GM10248 (cell line): ENCODE results near the gene PGM2L1.

ENCODE experiments used
- CTCF ChIA-PET: fragments of 300-600 bp; sonication (Branson Sonifier 250); formaldehyde crosslinking; extraction: SDS; loops from one replicate; lab custom pipeline; 2021; ENCODE audit warnings: antibody characterized with exemption; lab: Yijun Ruan, JAX
- POLR2A ChIA-PET: fragments of 350-650 bp; sonication (Branson Sonifier 250); formaldehyde crosslinking; extraction: SDS; loops from one replicate; lab custom pipeline; 2020; ENCODE audit warnings: antibody characterized with exemption; lab: Yijun Ruan, JAX
- DNase-seq: peaks from one replicate; pipeline ENCODE4 v3.0.0; 2012; ENCODE audit errors: extremely low spot score
- TF ChIP-seq, protein P1 (sequence below): IDR thresholded peaks from 2 replicates; pipeline ENCODE4 v1.5.1; 2012; ENCODE audit warnings: mild to moderate bottlenecking, low read depth; ENCODE audit errors: extremely low read depth, missing control alignments, control extremely low read depth

PGM2L1 gene

GRCh38 chr11:74325649-74326645 is 72.3 kb downstream of the PGM2L1 start:
- no peak for DNase-seq
- ChIA-PET POLR2A (no interaction called here), CTCF (interaction anchor here (1.3 kb wide), 1 partner anchor 70 kb away, joined by 3 read pairs; no protein-coding TSS in a partner anchor)
- TF ChIP-seq, protein P1, sequence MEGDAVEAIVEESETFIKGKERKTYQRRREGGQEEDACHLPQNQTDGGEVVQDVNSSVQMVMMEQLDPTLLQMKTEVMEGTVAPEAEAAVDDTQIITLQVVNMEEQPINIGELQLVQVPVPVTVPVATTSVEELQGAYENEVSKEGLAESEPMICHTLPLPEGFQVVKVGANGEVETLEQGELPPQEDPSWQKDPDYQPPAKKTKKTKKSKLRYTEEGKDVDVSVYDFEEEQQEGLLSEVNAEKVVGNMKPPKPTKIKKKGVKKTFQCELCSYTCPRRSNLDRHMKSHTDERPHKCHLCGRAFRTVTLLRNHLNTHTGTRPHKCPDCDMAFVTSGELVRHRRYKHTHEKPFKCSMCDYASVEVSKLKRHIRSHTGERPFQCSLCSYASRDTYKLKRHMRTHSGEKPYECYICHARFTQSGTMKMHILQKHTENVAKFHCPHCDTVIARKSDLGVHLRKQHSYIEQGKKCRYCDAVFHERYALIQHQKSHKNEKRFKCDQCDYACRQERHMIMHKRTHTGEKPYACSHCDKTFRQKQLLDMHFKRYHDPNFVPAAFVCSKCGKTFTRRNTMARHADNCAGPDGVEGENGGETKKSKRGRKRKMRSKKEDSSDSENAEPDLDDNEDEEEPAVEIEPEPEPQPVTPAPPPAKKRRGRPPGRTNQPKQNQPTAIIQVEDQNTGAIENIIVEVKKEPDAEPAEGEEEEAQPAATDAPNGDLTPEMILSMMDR: no peak

GRCh38 chr11:74322667-74323066 is 75.6 kb downstream of the PGM2L1 start:
- no peak for DNase-seq
- ChIA-PET CTCF (interaction anchor here (1.5 to 4.8 kb wide), 4 partner anchors 24 to 358 kb away, joined by 3 to 22 read pairs (median 10); partner anchors contain the start of gene PGM2L1), POLR2A (no interaction called here)
- TF ChIP-seq, protein P1: no peak

DNA sequence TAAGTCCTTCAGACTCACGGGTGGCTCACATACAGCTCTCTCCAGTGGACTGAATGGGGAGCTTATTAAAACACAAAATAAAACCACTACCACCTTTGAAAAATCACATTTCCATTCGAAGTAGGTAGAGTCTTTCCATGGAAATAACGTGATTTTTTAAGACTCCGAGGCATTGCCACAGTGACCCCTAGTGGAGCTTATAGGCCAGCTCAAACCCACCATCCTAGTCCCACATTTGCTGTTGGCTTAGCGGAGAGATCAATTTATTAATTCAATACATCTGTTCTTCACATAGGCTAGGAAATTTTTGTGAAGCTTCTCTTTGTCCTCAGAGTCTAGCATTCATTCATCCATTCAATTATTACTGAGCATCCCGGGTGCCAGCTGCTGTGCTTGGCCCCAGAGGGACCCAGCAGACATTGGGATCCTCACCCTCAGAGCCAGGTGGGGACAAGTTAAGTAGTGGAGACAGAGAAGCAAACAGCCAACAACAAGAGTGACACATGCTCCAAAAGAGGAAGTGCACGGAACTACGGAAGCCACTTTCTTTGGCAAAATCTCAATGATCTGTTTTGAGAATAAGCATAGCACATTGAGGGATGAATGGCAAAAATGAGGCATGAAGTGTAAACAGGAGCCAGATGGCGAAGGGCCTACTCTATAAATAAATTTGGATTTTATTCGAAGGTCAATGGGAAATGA is 76.6 kb downstream of the PGM2L1 start:
- TF ChIP-seq, protein P1: peak; percentile 50
- CTCF ChIA-PET: interaction anchor here (0.7 to 4.8 kb wide), 23 partner anchors 8 to 695 kb away, joined by 3 to 22 read pairs (median 3); partner anchors contain the start of gene PGM2L1
- DNase-seq: no peak
- POLR2A ChIA-PET: no interaction called here

DNA sequence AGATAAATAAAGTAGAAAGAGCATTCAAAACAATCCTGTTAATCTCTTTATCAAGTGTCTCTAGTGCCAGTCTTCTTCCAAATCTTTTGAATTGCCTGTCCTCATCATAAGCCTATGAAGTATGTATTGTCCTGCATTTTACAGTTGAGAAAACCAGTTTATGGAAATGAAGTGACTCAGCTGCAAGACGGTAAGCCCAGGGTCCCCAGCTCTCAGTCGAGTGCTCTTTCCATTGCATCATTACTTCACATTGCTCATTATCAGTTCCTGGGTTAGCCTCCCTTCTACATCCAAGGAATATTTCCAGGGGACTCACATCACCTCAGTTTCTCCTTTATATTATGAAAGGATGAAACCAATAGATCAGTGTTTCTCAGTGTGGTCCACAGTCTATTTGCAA is 77.7 kb downstream of the PGM2L1 start:
- ChIA-PET CTCF (interaction anchor here (0.8 to 4.8 kb wide), 12 partner anchors 20 to 694 kb away, joined by 3 to 22 read pairs (median 4); no protein-coding TSS in a partner anchor), POLR2A (no interaction called here)
- TF ChIP-seq, protein P1: no peak

DNA sequence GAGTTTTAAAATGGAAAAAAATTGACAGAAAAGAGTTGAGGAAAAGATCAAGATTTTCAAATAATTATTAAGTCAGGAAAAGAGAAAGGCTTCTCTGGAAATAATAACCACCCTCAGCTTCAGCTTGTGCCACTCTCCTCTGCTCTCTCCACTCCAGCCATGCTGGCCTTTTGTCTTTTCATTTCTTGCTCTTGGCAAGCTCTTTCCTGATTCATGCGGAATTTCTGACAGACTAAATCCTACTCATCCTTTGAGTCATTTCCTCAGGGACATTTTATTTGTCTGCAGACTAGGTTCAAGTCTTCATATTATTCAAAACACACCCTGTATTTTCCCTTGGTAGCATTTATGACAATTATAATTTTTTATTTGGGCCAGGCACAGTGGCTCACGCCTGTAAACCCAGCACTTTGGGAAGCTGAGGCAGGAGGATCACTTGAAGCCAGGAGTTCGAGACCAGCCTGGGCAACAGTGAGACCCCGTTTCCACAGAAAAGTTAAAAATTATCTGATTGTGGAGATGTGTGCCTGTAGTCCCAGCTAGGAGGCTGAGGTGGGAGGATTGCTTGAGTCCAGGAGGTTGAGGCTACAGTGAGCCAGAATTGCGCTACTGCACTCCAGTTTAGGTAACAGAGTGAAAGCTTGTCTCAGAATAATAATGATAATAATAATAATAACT is 79.0 kb downstream of the PGM2L1 start:
- CTCF ChIA-PET: interaction anchor here (1.3 to 1.7 kb wide), 2 partner anchors 63 to 64 kb away, joined by 3 to 4 read pairs; no protein-coding TSS in a partner anchor
- POLR2A ChIA-PET: no interaction called here
- no peak for DNase-seq
- TF ChIP-seq, protein P1: no peak

More for the DNA sequence above, 77.7 kb downstream of the PGM2L1 start:
- DNase-seq: no peak
